Epithelial cell of esophagus (primary cell): ENCODE data around the gene CTSW.

Experiments used
- DNase-seq: peaks from one replicate; pipeline ENCODE4 v3.0.0; 2010; ENCODE audit warnings: low read depth
- H3K4me3 ChIP-seq: 2 replicates; pipeline ENCODE4 v1.5.1; 2011; ENCODE audit warnings: mild to moderate bottlenecking, low read length, control low read depth
- CTCF ChIP-seq: IDR thresholded peaks from 2 replicates; pipeline ENCODE4 v1.5.1; 2011; ENCODE audit warnings: low read depth, mild to moderate bottlenecking, low read length, control low read depth, inconsistent platforms; ENCODE audit not compliant: insufficient read depth; ENCODE audit errors: missing control alignments

CTSW gene

GRCh38 chr11:65880027-65880426, 390 bp downstream of the CTSW start:
- no peak for DNase-seq
- no peak overlapping the region for H3K4me3 ChIP-seq
- no peak for TF ChIP-seq CTCF

- no peak for DNase-seq
- TF ChIP-seq CTCF, result no peak
- H3K4me3 ChIP-seq, result no peak overlapping the region
Measured at GRCh38 chr11:65880844-65881421, 1.3 kb downstream of the CTSW start.

- DNase-seq, result no peak
- no peak for TF ChIP-seq CTCF
- no peak overlapping the region for H3K4me3 ChIP-seq
Measured at GRCh38 chr11:65882120-65883057, 2.8 kb downstream of the CTSW start.

- no peak overlapping the region for H3K4me3 ChIP-seq
- no peak for TF ChIP-seq CTCF
Measured at GRCh38 chr11:65883058-65883761, 3.6 kb downstream of the CTSW start.

GRCh38 chr11:65883786-65884715, 4.4 kb downstream of the CTSW start:
- H3K4me3 ChIP-seq, result no peak overlapping the region
- no peak for TF ChIP-seq CTCF

More at GRCh38 chr11:65883058-65883761, 3.6 kb downstream of the CTSW start:
- no peak for DNase-seq

GRCh38 chr11:65884716-65885092, 5.1 kb downstream of the CTSW start:
- peak; percentile 80 for DNase-seq
- no peak overlapping the region for H3K4me3 ChIP-seq
- TF ChIP-seq CTCF, result peak; percentile 99

More at GRCh38 chr11:65883786-65884715, 4.4 kb downstream of the CTSW start:
- DNase-seq, result no peak
